ENCODE measurements around the gene C1QTNF1. TPM values are rescaled to one million over a fixed set of nuclear protein-coding genes. Genes with fewer than 3 reads are reported as not detected.
A peak's percentile ranks its signal among the peaks of the same experiment; 100 is the strongest.

C1QTNF1 gene
- polyA plus RNA-seq, 1 donor, result 3.1 TPM

- no peak overlapping the region for H3K4me3 ChIP-seq (ENCODE audit: low read length)
- H3K4me1 ChIP-seq (ENCODE audit: control insufficient read depth, insufficient read depth, low read length), result peaks cover 46% of the 10 kb centered on the region
- no peaks in the 10 kb centered on the region for H3K9me3 ChIP-seq (ENCODE audit: control insufficient read depth, low read depth, low read length)
- no CpG with 5 or more reads among the region's 16 CpGs for WGBS (ENCODE audit: insufficient coverage, low lambda C conversion rate)
- peaks cover 7% of the 10 kb centered on the region for H3K36me3 ChIP-seq (ENCODE audit: control insufficient read depth, insufficient read depth, low read length)
- H3K27ac ChIP-seq (ENCODE audit: low read length), result no peak overlapping the region
- no peak for DNase-seq
- H3K27me3 ChIP-seq (ENCODE audit: control insufficient read depth, insufficient read depth, low read length), result no peaks in the 10 kb centered on the region
Measured at GRCh38 chr17:78981010-78981888, 42.7 kb upstream of the C1QTNF1 start.

DNA sequence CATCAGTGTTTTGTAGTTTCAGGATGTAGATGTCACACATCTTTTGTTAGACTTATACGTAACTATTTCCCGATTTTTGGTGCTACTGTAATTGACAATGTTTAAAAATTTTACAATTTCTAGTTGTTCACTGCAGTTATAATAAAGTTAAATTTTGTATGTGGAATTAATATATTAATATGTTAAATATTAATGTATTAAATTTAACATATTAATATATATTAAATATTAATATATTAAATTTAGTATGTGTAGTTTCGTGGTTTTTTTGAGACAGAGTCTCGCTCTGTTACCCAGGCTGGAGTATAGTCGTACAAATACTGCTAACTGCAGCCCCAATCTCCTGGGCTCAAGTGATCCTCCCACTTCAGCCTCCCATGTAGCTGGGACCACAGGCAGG is 38.6 kb upstream of the C1QTNF1 start:
- DNase-seq, result no peak
- Histone ChIP-seq H3K4me3 (ENCODE audit: low read length) (no peak overlapping the region), H3K27ac (ENCODE audit: low read length) (no peak overlapping the region), H3K4me1 (ENCODE audit: control insufficient read depth, insufficient read depth, low read length) (peaks cover 19% of the 10 kb centered on the region), H3K27me3 (ENCODE audit: control insufficient read depth, insufficient read depth, low read length) (no peaks in the 10 kb centered on the region), H3K36me3 (ENCODE audit: control insufficient read depth, insufficient read depth, low read length) (peaks cover 4% of the 10 kb centered on the region), H3K9me3 (ENCODE audit: control insufficient read depth, low read depth, low read length) (no peaks in the 10 kb centered on the region)
- WGBS (ENCODE audit: insufficient coverage, low lambda C conversion rate), result 100% methylated on average over 2 of the region's 5 CpGs

- DNase-seq, result peak; percentile 51 to 73
- WGBS (ENCODE audit: insufficient coverage, low lambda C conversion rate), result 0% methylated on average over 1 of the region's 6 CpGs
- Histone ChIP-seq H3K4me3 (ENCODE audit: low read length) (peak overlapping the region; percentile 17), H3K9me3 (ENCODE audit: control insufficient read depth, low read depth, low read length) (no peaks in the 10 kb centered on the region), H3K36me3 (ENCODE audit: control insufficient read depth, insufficient read depth, low read length) (peaks cover 12% of the 10 kb centered on the region), H3K27ac (ENCODE audit: low read length) (peak overlapping the region; percentile 16), H3K27me3 (ENCODE audit: control insufficient read depth, insufficient read depth, low read length) (no peaks in the 10 kb centered on the region), H3K4me1 (ENCODE audit: control insufficient read depth, insufficient read depth, low read length) (peaks cover 13% of the 10 kb centered on the region)
Measured at GRCh38 chr17:78986048-78986648, 37.8 kb upstream of the C1QTNF1 start.

DNA sequence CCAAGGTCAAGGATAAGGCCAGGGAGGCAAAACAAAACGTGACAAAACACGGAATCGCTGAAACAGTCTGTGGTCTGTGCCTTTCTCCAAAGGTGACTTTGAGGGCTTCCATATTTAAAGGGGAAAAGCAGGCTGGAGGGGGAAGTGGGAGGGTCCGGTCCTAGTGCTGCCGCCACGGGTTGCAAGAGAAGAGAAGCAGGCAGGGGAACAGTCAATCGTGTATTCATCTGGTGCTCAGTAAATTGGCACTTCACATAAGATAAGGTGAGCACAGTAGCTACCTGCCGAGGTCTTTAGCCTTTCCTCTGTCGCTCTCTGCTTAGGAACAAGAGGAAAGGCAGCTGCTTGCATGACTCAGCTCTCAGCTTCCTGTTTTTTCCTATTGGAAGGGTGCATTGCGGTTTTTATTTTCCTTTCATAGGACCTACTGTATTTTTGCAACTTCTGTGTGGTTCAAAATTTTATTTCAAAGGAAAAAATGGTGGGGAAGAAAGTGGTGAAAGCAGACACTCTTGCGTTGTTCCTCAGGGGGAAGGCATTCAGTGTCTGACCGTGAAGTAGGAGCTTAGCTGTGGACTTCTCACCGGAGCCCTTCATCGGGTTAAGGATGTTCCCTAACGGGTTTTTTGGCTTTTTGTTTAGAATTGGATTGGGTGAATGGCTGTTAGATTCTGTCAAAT is 37.2 kb upstream of the C1QTNF1 start:
- Histone ChIP-seq H3K4me1 (ENCODE audit: control insufficient read depth, insufficient read depth, low read length) (peaks cover 13% of the 10 kb centered on the region), H3K36me3 (ENCODE audit: control insufficient read depth, insufficient read depth, low read length) (peaks cover 18% of the 10 kb centered on the region), H3K4me3 (ENCODE audit: low read length) (peak overlapping the region; percentile 17), H3K27ac (ENCODE audit: low read length) (peak overlapping the region; percentile 16), H3K27me3 (ENCODE audit: control insufficient read depth, insufficient read depth, low read length) (no peaks in the 10 kb centered on the region), H3K9me3 (ENCODE audit: control insufficient read depth, low read depth, low read length) (no peaks in the 10 kb centered on the region)
- peak in 1 of 2 donors; percentile 80 for DNase-seq
- WGBS (ENCODE audit: insufficient coverage, low lambda C conversion rate), result 0% methylated on average over 2 of the region's 15 CpGs

- Histone ChIP-seq H3K4me3 (ENCODE audit: low read length) (no peak overlapping the region), H3K27ac (ENCODE audit: low read length) (no peak overlapping the region), H3K27me3 (ENCODE audit: control insufficient read depth, insufficient read depth, low read length) (no peaks in the 10 kb centered on the region), H3K9me3 (ENCODE audit: control insufficient read depth, low read depth, low read length) (no peaks in the 10 kb centered on the region), H3K36me3 (ENCODE audit: control insufficient read depth, insufficient read depth, low read length) (peaks cover 31% of the 10 kb centered on the region), H3K4me1 (ENCODE audit: control insufficient read depth, insufficient read depth, low read length) (peaks cover 13% of the 10 kb centered on the region)
- no peak for DNase-seq
- 50% methylated on average over 2 of the region's 6 CpGs for WGBS (ENCODE audit: insufficient coverage, low lambda C conversion rate)
Measured at GRCh38 chr17:78988152-78988551, 35.8 kb upstream of the C1QTNF1 start.

- peaks cover 13% of the 10 kb centered on the region for H3K4me1 ChIP-seq (ENCODE audit: control insufficient read depth, insufficient read depth, low read length)
- H3K27ac ChIP-seq (ENCODE audit: low read length), result no peak overlapping the region
- H3K36me3 ChIP-seq (ENCODE audit: control insufficient read depth, insufficient read depth, low read length), result peaks cover 52% of the 10 kb centered on the region
- no peak for DNase-seq
- H3K9me3 ChIP-seq (ENCODE audit: control insufficient read depth, low read depth, low read length), result peaks cover 10% of the 10 kb centered on the region
- H3K4me3 ChIP-seq (ENCODE audit: low read length), result no peak overlapping the region
- no CpG with 5 or more reads among the region's 29 CpGs for WGBS (ENCODE audit: insufficient coverage, low lambda C conversion rate)
- H3K27me3 ChIP-seq (ENCODE audit: control insufficient read depth, insufficient read depth, low read length), result no peaks in the 10 kb centered on the region
Measured at GRCh38 chr17:78990349-78991016, 33.5 kb upstream of the C1QTNF1 start.

GRCh38 chr17:78991017-78991738 is 32.8 kb upstream of the C1QTNF1 start:
- H3K9me3 ChIP-seq (ENCODE audit: control insufficient read depth, low read depth, low read length), result peaks cover 10% of the 10 kb centered on the region
- H3K36me3 ChIP-seq (ENCODE audit: control insufficient read depth, insufficient read depth, low read length), result peaks cover 58% of the 10 kb centered on the region
- no peaks in the 10 kb centered on the region for H3K27me3 ChIP-seq (ENCODE audit: control insufficient read depth, insufficient read depth, low read length)
- H3K4me1 ChIP-seq (ENCODE audit: control insufficient read depth, insufficient read depth, low read length), result peaks cover 15% of the 10 kb centered on the region
- 90% methylated on average over 2 of the region's 33 CpGs for WGBS (ENCODE audit: insufficient coverage, low lambda C conversion rate)
- H3K27ac ChIP-seq (ENCODE audit: low read length), result no peak overlapping the region
- no peak for DNase-seq
- H3K4me3 ChIP-seq (ENCODE audit: low read length), result no peak overlapping the region

DNA sequence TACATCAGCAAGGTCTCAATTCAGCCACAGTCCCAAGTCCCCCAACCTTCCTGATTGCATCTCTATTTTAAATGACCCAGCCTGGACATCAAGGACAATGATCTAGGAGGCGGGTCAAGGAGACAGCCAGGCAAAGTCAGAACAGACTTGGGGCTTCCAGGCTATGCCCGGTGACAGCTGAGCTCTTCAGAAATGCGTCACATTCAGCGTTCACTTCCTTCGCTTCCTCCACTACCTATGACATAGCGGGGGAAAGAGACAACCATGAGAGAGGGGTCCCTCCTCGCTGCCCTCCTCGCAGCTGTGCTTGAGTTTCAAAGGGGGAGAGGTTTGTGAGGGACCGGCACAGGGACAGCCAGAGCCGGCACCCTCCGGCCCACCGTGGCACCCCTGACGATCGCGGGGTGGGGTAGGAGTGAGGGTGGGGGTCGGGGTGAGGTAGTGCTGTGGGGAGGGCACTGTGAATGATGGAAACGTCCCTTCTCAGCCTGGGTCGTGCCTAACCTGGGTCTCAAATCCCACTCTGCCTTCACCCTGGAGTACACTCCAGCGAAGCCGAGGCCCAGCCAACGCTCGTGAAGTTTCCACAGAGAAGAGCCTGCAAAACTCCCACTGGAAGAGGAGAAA is 31.9 kb upstream of the C1QTNF1 start:
- WGBS (ENCODE audit: insufficient coverage, low lambda C conversion rate), result no CpG with 5 or more reads among the region's 22 CpGs
- DNase-seq, result no peak
- no peak overlapping the region for H3K27ac ChIP-seq (ENCODE audit: low read length)
- H3K4me1 ChIP-seq (ENCODE audit: control insufficient read depth, insufficient read depth, low read length), result peaks cover 12% of the 10 kb centered on the region
- H3K27me3 ChIP-seq (ENCODE audit: control insufficient read depth, insufficient read depth, low read length), result no peaks in the 10 kb centered on the region
- peaks cover 10% of the 10 kb centered on the region for H3K9me3 ChIP-seq (ENCODE audit: control insufficient read depth, low read depth, low read length)
- peaks cover 67% of the 10 kb centered on the region for H3K36me3 ChIP-seq (ENCODE audit: control insufficient read depth, insufficient read depth, low read length)
- no peak overlapping the region for H3K4me3 ChIP-seq (ENCODE audit: low read length)

- DNase-seq, result no peak
- Histone ChIP-seq H3K4me1 (ENCODE audit: control insufficient read depth, insufficient read depth, low read length) (peaks cover 9% of the 10 kb centered on the region), H3K4me3 (ENCODE audit: low read length) (no peak overlapping the region), H3K27me3 (ENCODE audit: control insufficient read depth, insufficient read depth, low read length) (no peaks in the 10 kb centered on the region), H3K27ac (ENCODE audit: low read length) (no peak overlapping the region), H3K36me3 (ENCODE audit: control insufficient read depth, insufficient read depth, low read length) (peaks cover 73% of the 10 kb centered on the region), H3K9me3 (ENCODE audit: control insufficient read depth, low read depth, low read length) (peaks cover 10% of the 10 kb centered on the region)
- WGBS (ENCODE audit: insufficient coverage, low lambda C conversion rate), result no CpG with 5 or more reads among the region's 12 CpGs
Measured at GRCh38 chr17:78992542-78993212, 31.3 kb upstream of the C1QTNF1 start.
